Ishikawa (cell line): Measurements from ENCODE around the gene PLCB4.
A peak's percentile ranks its signal among the peaks of the same experiment; 100 is the strongest.

Experiments
- CEBPB ChIP-seq: IDR thresholded peaks from 2 replicates; pipeline ENCODE4 v1.6.1; 2012
- CREB1 ChIP-seq: IDR thresholded peaks from 2 replicates; pipeline ENCODE4 v1.6.1; 2012; ENCODE audit warnings: low read depth
- EGR1 ChIP-seq: IDR thresholded peaks from 2 replicates; pipeline ENCODE4 v1.6.1; 2012
- EP300 ChIP-seq: IDR thresholded peaks from 2 replicates; pipeline ENCODE4 v1.6.1; 2012; ENCODE audit warnings: borderline replicate concordance
- FOXM1 ChIP-seq: IDR thresholded peaks from 2 replicates; pipeline ENCODE4 v1.6.1; 2012; ENCODE audit warnings: low read depth, borderline replicate concordance
- NFIC ChIP-seq: IDR thresholded peaks from 2 replicates; pipeline ENCODE4 v1.6.1; 2012
- RAD21 ChIP-seq: IDR thresholded peaks from 2 replicates; pipeline ENCODE4 v1.6.1; 2012; ENCODE audit warnings: low read depth
- TAF1 ChIP-seq: IDR thresholded peaks from 2 replicates; pipeline ENCODE4 v1.6.1; 2012; ENCODE audit warnings: low read depth, mild to moderate bottlenecking
- TCF12 ChIP-seq: IDR thresholded peaks from 2 replicates; pipeline ENCODE4 v1.6.1; 2012; ENCODE audit warnings: low read depth
- TEAD4 ChIP-seq: IDR thresholded peaks from 2 replicates; pipeline ENCODE4 v1.6.1; 2012
- USF1 ChIP-seq: IDR thresholded peaks from 2 replicates; pipeline ENCODE4 v1.6.1; 2012
- YY1 ChIP-seq: IDR thresholded peaks from 2 replicates; pipeline ENCODE4 v1.6.1; 2012; ENCODE audit warnings: low read depth
- ZBTB7A ChIP-seq: IDR thresholded peaks from 2 replicates; pipeline ENCODE4 v1.6.1; 2012; ENCODE audit warnings: low read depth
- TF ChIP-seq, protein P1 (sequence below): IDR thresholded peaks from 2 replicates; pipeline ENCODE4 v1.6.1; 2012; ENCODE audit warnings: low read depth, mild to moderate bottlenecking
- TF ChIP-seq, protein P2 (sequence below): IDR thresholded peaks from 2 replicates; pipeline ENCODE4 v1.6.1; 2012

Gene PLCB4

GRCh38 chr20:9198460-9198859 is 129.6 kb downstream of the PLCB4 start:
- no peak for TF ChIP-seq NFIC
- TF ChIP-seq, protein P1, sequence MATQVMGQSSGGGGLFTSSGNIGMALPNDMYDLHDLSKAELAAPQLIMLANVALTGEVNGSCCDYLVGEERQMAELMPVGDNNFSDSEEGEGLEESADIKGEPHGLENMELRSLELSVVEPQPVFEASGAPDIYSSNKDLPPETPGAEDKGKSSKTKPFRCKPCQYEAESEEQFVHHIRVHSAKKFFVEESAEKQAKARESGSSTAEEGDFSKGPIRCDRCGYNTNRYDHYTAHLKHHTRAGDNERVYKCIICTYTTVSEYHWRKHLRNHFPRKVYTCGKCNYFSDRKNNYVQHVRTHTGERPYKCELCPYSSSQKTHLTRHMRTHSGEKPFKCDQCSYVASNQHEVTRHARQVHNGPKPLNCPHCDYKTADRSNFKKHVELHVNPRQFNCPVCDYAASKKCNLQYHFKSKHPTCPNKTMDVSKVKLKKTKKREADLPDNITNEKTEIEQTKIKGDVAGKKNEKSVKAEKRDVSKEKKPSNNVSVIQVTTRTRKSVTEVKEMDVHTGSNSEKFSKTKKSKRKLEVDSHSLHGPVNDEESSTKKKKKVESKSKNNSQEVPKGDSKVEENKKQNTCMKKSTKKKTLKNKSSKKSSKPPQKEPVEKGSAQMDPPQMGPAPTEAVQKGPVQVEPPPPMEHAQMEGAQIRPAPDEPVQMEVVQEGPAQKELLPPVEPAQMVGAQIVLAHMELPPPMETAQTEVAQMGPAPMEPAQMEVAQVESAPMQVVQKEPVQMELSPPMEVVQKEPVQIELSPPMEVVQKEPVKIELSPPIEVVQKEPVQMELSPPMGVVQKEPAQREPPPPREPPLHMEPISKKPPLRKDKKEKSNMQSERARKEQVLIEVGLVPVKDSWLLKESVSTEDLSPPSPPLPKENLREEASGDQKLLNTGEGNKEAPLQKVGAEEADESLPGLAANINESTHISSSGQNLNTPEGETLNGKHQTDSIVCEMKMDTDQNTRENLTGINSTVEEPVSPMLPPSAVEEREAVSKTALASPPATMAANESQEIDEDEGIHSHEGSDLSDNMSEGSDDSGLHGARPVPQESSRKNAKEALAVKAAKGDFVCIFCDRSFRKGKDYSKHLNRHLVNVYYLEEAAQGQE = no peak
- TF ChIP-seq TCF12 = no peak
- no peak for TF ChIP-seq TEAD4
- no peak for TF ChIP-seq TAF1
- no peak for TF ChIP-seq ZBTB7A
- no peak for TF ChIP-seq YY1
- no peak for TF ChIP-seq CREB1
- no peak for TF ChIP-seq EP300
- TF ChIP-seq RAD21 = no peak
- TF ChIP-seq, protein P2, sequence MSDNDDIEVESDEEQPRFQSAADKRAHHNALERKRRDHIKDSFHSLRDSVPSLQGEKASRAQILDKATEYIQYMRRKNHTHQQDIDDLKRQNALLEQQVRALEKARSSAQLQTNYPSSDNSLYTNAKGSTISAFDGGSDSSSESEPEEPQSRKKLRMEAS = no peak
- no peak for TF ChIP-seq USF1
- TF ChIP-seq FOXM1 = no peak
- TF ChIP-seq EGR1 = no peak
- no peak for TF ChIP-seq CEBPB

DNA sequence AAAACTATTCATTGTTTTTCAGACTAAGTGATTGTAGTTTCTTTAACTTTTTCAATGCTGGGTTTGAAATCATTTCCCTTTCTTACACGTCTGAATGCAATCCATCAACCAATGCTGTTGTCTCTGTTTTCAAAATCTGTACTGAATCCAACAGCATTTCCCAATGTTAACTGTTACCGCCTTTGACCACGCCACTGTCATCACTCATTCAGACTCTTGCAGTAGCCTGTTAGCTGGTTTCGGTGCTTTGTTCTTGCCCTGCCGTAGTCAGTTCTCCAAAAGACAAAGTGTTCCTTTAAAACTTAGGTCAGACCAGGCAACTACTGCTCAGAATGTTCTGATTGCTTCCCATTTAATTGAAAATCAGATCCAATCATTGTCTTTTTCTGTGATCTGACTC is 131.3 kb downstream of the PLCB4 start:
- TF ChIP-seq EGR1 = no peak
- TF ChIP-seq TAF1 = no peak
- no peak for TF ChIP-seq TCF12
- TF ChIP-seq, protein P1 = no peak
- TF ChIP-seq ZBTB7A = no peak
- no peak for TF ChIP-seq TEAD4
- TF ChIP-seq RAD21 = no peak
- no peak for TF ChIP-seq USF1
- no peak for TF ChIP-seq FOXM1
- no peak for TF ChIP-seq EP300
- TF ChIP-seq, protein P2 = no peak
- TF ChIP-seq CREB1 = no peak
- no peak for TF ChIP-seq NFIC

DNA sequence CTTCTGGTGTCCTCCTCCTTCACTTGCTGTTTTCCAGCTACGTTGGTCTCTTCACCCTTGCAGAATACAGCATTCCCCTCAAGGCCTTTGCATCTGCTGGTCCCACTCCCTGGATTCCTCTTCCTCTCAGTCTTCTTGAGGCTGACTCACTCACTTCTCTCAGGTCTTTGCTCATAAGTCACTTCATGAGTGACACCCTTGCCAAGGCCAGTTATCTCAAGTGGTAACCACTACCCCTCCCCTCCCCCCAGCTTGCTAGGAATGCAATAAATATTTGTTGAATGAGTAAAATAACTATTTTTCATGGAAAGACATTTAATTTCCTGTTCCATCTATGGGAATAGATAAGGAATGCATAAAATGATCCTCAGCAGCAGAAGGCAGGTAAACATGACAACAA is 131.7 kb downstream of the PLCB4 start:
- TF ChIP-seq TEAD4 = peak; percentile 47; the same call in 1 of the 2 replicates
- no peak for TF ChIP-seq NFIC

DNA sequence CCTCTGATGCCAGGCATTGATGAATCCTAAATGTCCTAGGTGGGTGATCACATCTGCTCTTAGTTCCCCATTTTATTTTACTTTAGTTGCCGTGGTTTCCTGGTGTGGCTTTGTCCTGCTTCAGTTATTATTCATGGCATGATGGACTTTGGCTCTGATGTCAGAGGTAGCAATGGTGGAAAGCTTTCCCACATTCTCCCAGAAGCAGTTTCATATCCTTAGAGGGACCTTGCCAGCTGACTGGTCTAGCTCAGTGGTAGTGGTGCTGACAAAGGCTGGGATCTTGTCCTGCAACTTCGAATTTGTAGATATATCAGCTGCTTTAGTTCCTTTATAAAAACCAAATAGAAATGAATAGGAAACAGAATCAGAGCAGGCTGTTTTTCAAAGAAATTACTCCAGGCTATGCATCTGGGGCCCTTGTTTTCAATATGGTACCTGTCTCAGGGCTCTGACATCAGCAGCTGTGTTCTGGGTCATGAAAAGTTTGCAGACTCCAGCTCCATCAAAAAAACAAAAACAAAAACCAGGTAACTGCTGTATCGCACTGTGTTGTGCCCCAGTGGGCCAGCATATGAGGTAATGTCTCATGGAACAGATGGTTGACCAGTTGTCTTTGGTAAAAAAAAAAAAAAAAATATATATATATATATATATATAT is 133.7 kb downstream of the PLCB4 start:
- TF ChIP-seq, protein P1 = no peak
- TF ChIP-seq RAD21 (no peak), EGR1 (no peak), ZBTB7A (no peak), YY1 (no peak), TEAD4 (no peak), TCF12 (no peak), CREB1 (no peak), CEBPB (no peak), EP300 (no peak), USF1 (no peak)
- TF ChIP-seq, protein P2 = no peak
